GM12878 (cell line): ENCODE measurements around the gene DSTN. TPM values are rescaled to one million over a fixed set of nuclear protein-coding genes. Genes with fewer than 3 reads are reported as not detected.

Source experiments
- ATAC-seq: fragments of 200-7000 bp; cut with Tn5 transposase; 3 replicates; pipeline ENCODE4 v1.9.1; 2020; ENCODE audit warnings: mild to moderate bottlenecking, moderate library complexity
- BruUV-seq: library from RNA; stranded (reverse); fragments of 400-500 nt; replicated peaks from 2 replicates; lab custom pipeline; 2021; lab: Mats Ljungman, UMichigan
- CTCF ChIA-PET: fragments of 300-600 bp; sonication (Branson Sonifier 250); formaldehyde crosslinking; extraction: SDS; loops from one replicate; lab custom pipeline; 2021; ENCODE audit warnings: inconsistent platforms; lab: Yijun Ruan, JAX
- POLR2A ChIA-PET: fragments of 350-600 bp; formaldehyde crosslinking; extraction: SDS; loops from one replicate; lab custom pipeline; 2021; ENCODE audit warnings: inconsistent platforms; lab: Charles Lee
- RAD21 ChIA-PET: fragments of 300-600 bp; sonication (Branson Sonifier 250); formaldehyde crosslinking; loops from one replicate; lab custom pipeline; 2023; ENCODE audit warnings: antibody characterized with exemption; ENCODE audit not compliant: unreplicated experiment; lab: Charles Lee
- SMC1A ChIA-PET: fragments of 300-600 bp; sonication (Branson Sonifier 250); formaldehyde crosslinking; loops from one replicate; lab custom pipeline; 2023; ENCODE audit not compliant: unreplicated experiment, uncharacterized antibody; lab: Charles Lee
- DNase-seq: peaks from one replicate; pipeline ENCODE4 v3.0.0-alpha.2; 2011; ENCODE audit warnings: low read depth, low spot score
- FAIRE-seq: peaks from 3 replicates; lab custom pipeline; 2011; peaks lifted over from hg19 to GRCh38; lab: Jason Lieb, UNC
- H2AFZ ChIP-seq: 2 replicates; pipeline ENCODE4 v1.6.0; 2011; ENCODE audit warnings: low read depth, low read length, control low read depth; ENCODE audit not compliant: control insufficient read depth
- H3K27ac ChIP-seq: 2 replicates; pipeline ENCODE4 v1.5.1; 2011; ENCODE audit warnings: control low read depth; ENCODE audit not compliant: control insufficient read depth, insufficient read depth
- H3K27me3 ChIP-seq, 2 experiments: replicated peaks in 1 of 2; 2 replicates each; pipeline versions ENCODE4 v1.6.0 to v1.6.1; 2011; ENCODE audit warnings: low read length in 1 of 2; ENCODE audit not compliant: control insufficient read depth in 2 of 2, insufficient read depth in 2 of 2
- H3K36me3 ChIP-seq, 2 experiments: 2 replicates each; pipeline ENCODE4 v1.5.1; 2011; ENCODE audit warnings: low read length in 1 of 2; ENCODE audit not compliant: control insufficient read depth in 2 of 2, insufficient read depth in 2 of 2
- H3K4me1 ChIP-seq: 2 replicates; pipeline ENCODE4 v1.6.1; 2011; ENCODE audit warnings: mild to moderate bottlenecking, low read length, moderate library complexity, mixed read lengths; ENCODE audit not compliant: control insufficient read depth, insufficient read depth
- H3K4me2 ChIP-seq: 2 replicates; pipeline ENCODE4 v1.6.0; 2011; ENCODE audit warnings: control low read depth; ENCODE audit not compliant: control insufficient read depth, insufficient read depth
- H3K4me3 ChIP-seq: fragments of 200-600 bp; sonication (generic); 2 replicates; pipeline ENCODE4 v1.5.1; 2016
- H3K79me2 ChIP-seq: 2 replicates; pipeline ENCODE4 v1.6.0; 2011; ENCODE audit warnings: low read length; ENCODE audit not compliant: control insufficient read depth, insufficient read depth
- H3K9ac ChIP-seq: 2 replicates; pipeline ENCODE4 v1.8.0; 2011; ENCODE audit warnings: low read length, control low read depth, mixed read lengths; ENCODE audit not compliant: control insufficient read depth, insufficient read depth
- H3K9me3 ChIP-seq: replicated peaks from 3 replicates; pipeline ENCODE4 v1.5.1; 2011; ENCODE audit warnings: mild to moderate bottlenecking, low read length; ENCODE audit not compliant: control insufficient read depth, insufficient read depth
- H4K20me1 ChIP-seq: 2 replicates; pipeline ENCODE4 v1.6.0; 2011; ENCODE audit not compliant: control insufficient read depth, insufficient read depth
- BCLAF1 ChIP-seq: fragments of 450-650 bp; IDR thresholded peaks from 2 replicates; pipeline ENCODE4 v1.6.1; 2017; ENCODE audit warnings: antibody characterized with exemption, mild to moderate bottlenecking, moderate library complexity
- KAT2A ChIP-seq: conservative IDR thresholded peaks from 2 replicates; pipeline ENCODE4 v1.6.1; 2011; ENCODE audit warnings: low read depth, low read length; ENCODE audit not compliant: control insufficient read depth
- PML ChIP-seq: IDR thresholded peaks from 2 replicates; pipeline ENCODE4 v1.6.1; 2012; ENCODE audit warnings: low read length, inconsistent platforms
- SREBF2 ChIP-seq: IDR thresholded peaks from 2 replicates; pipeline ENCODE4 v1.6.1; 2012; ENCODE audit warnings: mild to moderate bottlenecking, low read length
- ZBTB33 ChIP-seq: fragments of 450-650 bp; IDR thresholded peaks from 2 replicates; pipeline ENCODE4 v1.6.1; 2017; ENCODE audit warnings: mild to moderate bottlenecking
- ZBTB4 ChIP-seq: fragments of 450-650 bp; formaldehyde crosslinking; IDR thresholded peaks from 2 replicates; pipeline ENCODE4 v1.4.0; 2022; ENCODE audit warnings: mild to moderate bottlenecking, moderate library complexity
- ZNF384 ChIP-seq: IDR thresholded peaks from 2 replicates; pipeline ENCODE4 v1.6.1; 2012; ENCODE audit warnings: low read depth, mild to moderate bottlenecking, low read length, improper control_type of control experiment, borderline replicate concordance
- WGBS: methylation state at CpG from one replicate; pipeline ENCODE4 v1.1.6; 2016; ENCODE audit warnings: low lambda C conversion rate; ENCODE audit not compliant: insufficient replicate concordance, insufficient coverage; ENCODE audit errors: missing lambda C conversion rate; 5-methylcytosine and 5-hydroxymethylcytosine counted together
- in situ Hi-C: fragments of 300-500 bp; cut with MboI; formaldehyde crosslinking; loops from 9 replicates; pipeline ENCODE4 v1.14.3; 2018; ENCODE audit warnings: mixed read lengths
- intact Hi-C: fragments of 100-400 bp; cut with micrococcal nuclease; formaldehyde crosslinking; loops from one replicate; pipeline ENCODE4 v1.14.2; 2022; ENCODE audit not compliant: unreplicated experiment
- polyA plus RNA-seq, 11 experiments: library from polyadenylated mRNA; depleted of rRNA in 4 of 11; unstranded in 6 of 11; stranded (reverse) in 5 of 11; fragments of >200 nt; fragmentation: Nextera tagmentation in 4 of 11; fragmentation: Illumina TruSeq in 1 of 11; extraction: Ambion mirVana in 4 of 11; extraction: Trizol in 1 of 11; gene quantifications; 1 replicate in 1 of 11; 2 replicates in 10 of 11; pipeline versions ENCODE4 v1.2.1 to v1.2.3, GENCODE V29; 2011 to 2016; ENCODE audit warnings: inconsistent platforms in 2 of 11, missing spikeins in 2 of 11, low read depth in 1 of 11
- total RNA-seq, 4 experiments: library from RNA; depleted of rRNA in 3 of 4; stranded (reverse); fragments of >200 nt in 3 of 4; fragmentation: Illumina TruSeq in 1 of 4; extraction: Trizol in 1 of 4; gene quantifications; 2 replicates each; pipeline versions ENCODE4 v1.2.1 to v1.2.3, GENCODE V29; 2013 to 2021

Gene DSTN
- total and polyA plus RNA-seq, 10 of the 15 experiments (the other 5 are each of a cell fraction or from before 2014, with no cell fraction given): 26.7 to 137 (median 40.8) TPM

- 90% methylated on average over 11 of the region's 11 CpGs for WGBS
Observed at GRCh38 chr20:17630151-17630805, 60.4 kb downstream of the DSTN start.

More at GRCh38 chr20:17630151-17630805, 60.4 kb downstream of the DSTN start:
- no peak overlapping the region for H3K4me2 ChIP-seq
- CTCF ChIA-PET: interaction anchor here (1.4 kb wide), 1 partner anchor 52 kb away, joined by 3 read pairs; no protein-coding TSS in a partner anchor
- no peak for TF ChIP-seq SREBF2
- TF ChIP-seq ZBTB33: no peak
- no peak for TF ChIP-seq ZNF384
- TF ChIP-seq ZBTB4 (CRISPR knock-in tag): no peak
- TF ChIP-seq BCLAF1: no peak
- TF ChIP-seq PML: no peak
- no peak for TF ChIP-seq KAT2A
- POLR2A ChIA-PET: no interaction called here
- H3K36me3 ChIP-seq: peaks cover 17 to 19% of the 10 kb centered on the region in 2 experiments
- BruUV-seq: no TSS peak
- H3K9me3 ChIP-seq: no peaks in the 10 kb centered on the region
- no peaks in the 10 kb centered on the region for H3K79me2 ChIP-seq
- SMC1A ChIA-PET: no interaction called here
- FAIRE-seq (no peak), ATAC-seq (no peak), DNase-seq (no peak)
- RAD21 ChIA-PET: no interaction called here
- in situ Hi-C loops (no loop called here), intact Hi-C loops (no loop called here)
- no peak overlapping the region for H2AFZ ChIP-seq
- H3K4me3 ChIP-seq: no peak overlapping the region
- no peak overlapping the region for H3K27ac ChIP-seq
- no peaks in the 10 kb centered on the region for H4K20me1 ChIP-seq
- H3K27me3 ChIP-seq: no peaks in the 10 kb centered on the region
- H3K9ac ChIP-seq: no peak overlapping the region
- H3K4me1 ChIP-seq: no peaks in the 10 kb centered on the region
